IPS-18a (cell line): ENCODE measurements around the gene GNG10.

Source experiments
- H3K27ac ChIP-seq: one replicate; pipeline ENCODE4 v1.5.1; 2013; ENCODE audit warnings: low read length
- H3K27me3 ChIP-seq: one replicate; pipeline ENCODE4 v1.6.1; 2013; ENCODE audit warnings: mild to moderate bottlenecking, low read length; ENCODE audit not compliant: control insufficient read depth, insufficient read depth
- H3K36me3 ChIP-seq: one replicate; pipeline ENCODE4 v1.6.1; 2013; ENCODE audit warnings: low read depth, low read length; ENCODE audit not compliant: control insufficient read depth
- H3K4me1 ChIP-seq: one replicate; pipeline ENCODE4 v1.6.1; 2013; ENCODE audit warnings: low read depth, low read length; ENCODE audit not compliant: control insufficient read depth
- H3K4me3 ChIP-seq: one replicate; pipeline ENCODE4 v1.5.1; 2013; ENCODE audit warnings: low read length
- H3K9ac ChIP-seq: one replicate; pipeline ENCODE4 v1.6.1; 2013; ENCODE audit warnings: mild to moderate bottlenecking, low read length, moderate library complexity
- H3K9me3 ChIP-seq: one replicate; pipeline ENCODE4 v1.6.1; 2013; ENCODE audit warnings: low read depth, low read length; ENCODE audit not compliant: control insufficient read depth

Gene GNG10

GRCh38 chr9:111691672-111692329, 30.4 kb downstream of the GNG10 start:
- H3K4me3 ChIP-seq = no peak overlapping the region
- H3K4me1 ChIP-seq = peaks cover 5% of the 10 kb centered on the region
- H3K27me3 ChIP-seq = no peaks in the 10 kb centered on the region
- no peak overlapping the region for H3K9ac ChIP-seq
- no peaks in the 10 kb centered on the region for H3K9me3 ChIP-seq
- H3K27ac ChIP-seq = no peak overlapping the region
- no peaks in the 10 kb centered on the region for H3K36me3 ChIP-seq

DNA sequence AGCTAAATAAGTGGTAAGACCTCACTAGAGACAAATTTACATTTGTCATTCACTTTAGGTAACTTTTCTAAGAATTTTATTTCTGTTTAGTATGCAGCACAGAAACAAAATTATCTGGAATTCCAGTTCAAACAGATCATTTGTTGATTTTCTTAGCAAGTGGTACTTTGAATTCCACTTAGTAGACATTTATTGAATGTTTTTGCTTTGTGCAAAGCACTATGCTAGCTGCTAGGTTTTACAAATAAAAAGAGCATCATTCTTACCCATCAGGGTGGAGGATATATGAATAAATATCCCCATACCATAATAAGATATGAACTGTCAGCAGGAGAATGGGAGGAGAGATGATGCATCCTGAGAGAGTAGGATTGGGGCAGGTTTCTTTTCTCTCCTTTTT, 35.4 kb downstream of the GNG10 start:
- H3K27ac ChIP-seq = no peak overlapping the region
- H3K27me3 ChIP-seq = no peaks in the 10 kb centered on the region

DNA sequence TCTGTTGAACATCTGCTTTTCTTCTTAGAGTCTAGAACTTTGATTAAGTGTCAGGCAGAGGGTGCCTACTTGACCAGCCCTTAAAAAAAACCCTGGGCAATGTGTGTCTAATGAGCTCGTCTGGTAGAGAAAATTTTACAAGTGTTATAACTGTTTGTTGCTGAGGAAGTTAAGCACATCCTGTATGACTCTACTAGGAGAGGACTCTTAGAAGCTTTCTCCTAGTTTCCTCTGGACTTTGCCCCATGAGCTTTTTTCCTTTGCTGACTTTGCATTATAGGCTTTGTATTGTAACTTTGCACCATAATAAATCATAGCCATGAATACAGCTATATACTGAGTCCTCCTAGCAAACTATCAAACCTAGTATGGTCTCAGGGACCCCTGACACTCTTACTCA, 39.4 kb downstream of the GNG10 start:
- Histone ChIP-seq H3K36me3 (no peaks in the 10 kb centered on the region), H3K9ac (no peak overlapping the region)

More for the DNA sequence above, 35.4 kb downstream of the GNG10 start:
- Histone ChIP-seq H3K9ac (no peak overlapping the region), H3K9me3 (no peaks in the 10 kb centered on the region), H3K36me3 (no peaks in the 10 kb centered on the region), H3K4me3 (no peak overlapping the region), H3K4me1 (no peaks in the 10 kb centered on the region)

DNA sequence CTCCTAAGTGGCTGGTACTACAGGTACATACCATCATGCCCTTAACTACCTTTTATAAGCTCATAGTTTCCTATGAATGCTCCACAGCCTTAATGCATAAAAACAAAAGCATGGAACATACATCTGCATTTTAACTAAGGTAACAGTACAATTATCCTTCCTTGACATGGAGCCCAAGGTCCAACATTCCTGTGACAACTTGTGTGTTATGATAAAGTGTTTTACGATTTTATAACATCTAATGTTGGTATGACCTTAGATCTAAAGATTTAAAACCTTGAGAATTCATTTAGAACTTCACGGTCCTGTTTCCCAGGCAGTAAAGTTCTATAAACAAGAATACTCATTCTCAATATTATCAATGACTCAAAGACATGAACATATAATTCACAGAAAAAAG, 43.1 kb downstream of the GNG10 start:
- Histone ChIP-seq H3K27me3 (no peaks in the 10 kb centered on the region), H3K27ac (no peak overlapping the region), H3K9ac (no peak overlapping the region), H3K4me3 (no peak overlapping the region), H3K4me1 (no peaks in the 10 kb centered on the region), H3K36me3 (no peaks in the 10 kb centered on the region), H3K9me3 (no peaks in the 10 kb centered on the region)

More for the DNA sequence above, 39.4 kb downstream of the GNG10 start:
- Histone ChIP-seq H3K27ac (no peak overlapping the region), H3K4me3 (no peak overlapping the region), H3K9me3 (no peaks in the 10 kb centered on the region), H3K27me3 (no peaks in the 10 kb centered on the region), H3K4me1 (no peaks in the 10 kb centered on the region)

DNA sequence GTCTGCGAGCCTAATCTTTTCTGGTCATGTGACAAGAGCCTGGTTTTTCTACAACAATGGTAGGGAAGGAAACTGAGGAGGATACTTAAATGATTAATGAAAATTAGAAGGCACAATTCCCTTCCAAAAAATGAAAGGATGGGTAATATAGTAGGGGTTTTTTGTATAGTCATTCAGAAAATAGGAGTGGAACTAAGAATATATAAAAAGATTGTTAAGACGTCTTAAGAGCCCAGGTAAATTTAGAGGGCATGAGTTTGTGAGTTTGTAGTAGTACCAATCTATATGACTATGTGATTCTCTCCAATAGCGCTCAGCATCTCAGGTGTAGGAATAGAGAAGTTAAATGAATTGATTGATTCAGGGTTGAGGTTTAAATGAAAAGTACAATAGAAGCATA, 50.1 kb downstream of the GNG10 start:
- Histone ChIP-seq H3K27me3 (no peaks in the 10 kb centered on the region), H3K9me3 (no peaks in the 10 kb centered on the region), H3K9ac (no peak overlapping the region), H3K4me3 (no peak overlapping the region), H3K36me3 (no peaks in the 10 kb centered on the region), H3K4me1 (peaks cover 7% of the 10 kb centered on the region), H3K27ac (no peak overlapping the region)

DNA sequence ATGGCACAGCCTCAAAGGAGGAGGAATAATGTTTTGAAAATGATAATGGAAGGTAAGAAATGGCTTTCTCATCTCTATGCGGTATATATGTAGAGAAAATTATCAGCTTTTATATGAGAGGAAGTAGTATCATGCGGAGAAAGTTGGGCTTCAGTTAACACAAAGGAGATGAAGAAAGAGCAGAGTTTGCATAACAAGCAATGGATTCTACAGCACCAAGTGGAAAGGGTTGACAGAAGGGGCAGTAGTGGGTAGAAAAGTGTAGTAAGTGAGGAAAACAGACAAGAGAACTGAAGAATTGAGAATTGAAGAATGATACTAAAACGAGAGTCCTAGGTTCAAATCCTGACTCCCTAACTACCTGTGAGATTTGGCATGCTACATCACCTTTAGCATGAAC, 51.0 kb downstream of the GNG10 start:
- no peaks in the 10 kb centered on the region for H3K9me3 ChIP-seq
- no peaks in the 10 kb centered on the region for H3K27me3 ChIP-seq
- no peak overlapping the region for H3K4me3 ChIP-seq
- H3K27ac ChIP-seq = no peak overlapping the region
- H3K36me3 ChIP-seq = no peaks in the 10 kb centered on the region
- H3K4me1 ChIP-seq = peaks cover 7% of the 10 kb centered on the region
- no peak overlapping the region for H3K9ac ChIP-seq

- Histone ChIP-seq H3K9me3 (no peaks in the 10 kb centered on the region), H3K36me3 (no peaks in the 10 kb centered on the region), H3K4me1 (peaks cover 7% of the 10 kb centered on the region), H3K4me3 (no peak overlapping the region), H3K9ac (no peak overlapping the region), H3K27me3 (no peaks in the 10 kb centered on the region), H3K27ac (no peak overlapping the region)
Measured at GRCh38 chr9:111715471-111715870, 54.1 kb downstream of the GNG10 start.

GRCh38 chr9:111719541-111719940, 58.1 kb downstream of the GNG10 start:
- no peak overlapping the region for H3K9ac ChIP-seq
- H3K4me3 ChIP-seq = no peak overlapping the region
- no peaks in the 10 kb centered on the region for H3K27me3 ChIP-seq
- no peaks in the 10 kb centered on the region for H3K36me3 ChIP-seq
- no peaks in the 10 kb centered on the region for H3K4me1 ChIP-seq
- no peaks in the 10 kb centered on the region for H3K9me3 ChIP-seq
- H3K27ac ChIP-seq = no peak overlapping the region
